Uterus (tissue), 4 donors: Measurements from ENCODE around the gene RAP1B. TPM values are rescaled to one million over a fixed set of nuclear protein-coding genes. Genes with fewer than 3 reads are reported as not detected.
A peak's percentile ranks its signal among the peaks of the same experiment; 100 is the strongest.

Experiments
- DNase-seq, 2 donors: peaks; one replicate each; pipeline ENCODE4 v3.0.0-alpha.2; 2019 to 2020
- H3K27ac ChIP-seq, 2 donors: fragments of 200-600 bp; sonication (generic); 1 replicate in 1 of 2; 2 replicates in 1 of 2; pipeline ENCODE4 v1.5.1; 2016 to 2018
- H3K27me3 ChIP-seq, 2 donors: fragments of 200-600 bp; sonication (generic); one replicate each; pipeline ENCODE4 v1.5.1; 2018 to 2019; ENCODE audit warnings: control low read depth in 1 of 2
- H3K36me3 ChIP-seq, 2 donors: fragments of 200-600 bp; sonication (generic); one replicate each; pipeline ENCODE4 v1.5.1; 2019; ENCODE audit warnings: control low read depth in 1 of 2
- H3K4me1 ChIP-seq, 2 donors: fragments of 200-600 bp; sonication (generic); one replicate each; pipeline ENCODE4 v1.5.1; 2018 to 2019; ENCODE audit warnings: control low read depth in 1 of 2
- H3K4me3 ChIP-seq, 2 donors: fragments of 200-600 bp; sonication (generic); 1 replicate in 1 of 2; 2 replicates in 1 of 2; pipeline ENCODE4 v1.5.1; 2018 to 2019; ENCODE audit warnings: mild to moderate bottlenecking in 1 of 2
- H3K9me3 ChIP-seq, 2 donors: fragments of 200-600 bp; sonication (generic); one replicate each; pipeline ENCODE4 v1.5.1; 2019; ENCODE audit warnings: control low read depth in 1 of 2
- CTCF ChIP-seq, 4 experiments: fragments of 200-600 bp in 2 of 4; fragments of 450-650 bp in 2 of 4; sonication (generic) in 2 of 4; IDR thresholded peaks; one replicate each; pipeline ENCODE4 v1.5.1; 2016 to 2019; ENCODE audit warnings: antibody characterized with exemption in 4 of 4, mild to moderate bottlenecking in 2 of 4, moderate library complexity in 1 of 4
- POLR2A ChIP-seq, 2 donors: fragments of 450-650 bp; IDR thresholded peaks; one replicate each; pipeline ENCODE4 v1.6.1; 2016; ENCODE audit warnings: antibody characterized with exemption in 2 of 2, mild to moderate bottlenecking in 1 of 2, moderate library complexity in 1 of 2
- intact Hi-C: fragments of 100-400 bp; cut with DNase I; formaldehyde crosslinking; loops from one replicate; pipeline ENCODE4 v1.15.1; 2023; ENCODE audit warnings: low total_unique reads
- total RNA-seq, 4 donors: library from RNA; depleted of rRNA in 3 of 4; stranded (reverse); fragments of >200 nt in 3 of 4; gene quantifications; one replicate each; pipeline versions ENCODE4 v1.1.0 to v1.2.4, GENCODE V29; 2014 to 2023
- donor health status: DM: yes; HTN: yes; CAD: no.

Gene RAP1B
- total RNA-seq, 4 donors from 2014 or later, result 166 to 257 (median 214) TPM

- no peak for TF ChIP-seq POLR2A (IDR thresholded peaks at IDR 0.05)
- TF ChIP-seq CTCF (IDR thresholded peaks at IDR 0.05), result no peak
- Histone ChIP-seq H3K4me1 (peaks cover 8 to 14% of the 10 kb centered on the region in 2 donors), H3K27me3 (no peaks in the 10 kb centered on the region), H3K27ac (peak overlapping the region; percentile 96), H3K36me3 (no peaks in the 10 kb centered on the region), H3K4me3 (peak overlapping the region in 1 of 2 donors; percentile 77), H3K9me3 (no peaks in the 10 kb centered on the region)
- no peak for DNase-seq
- intact Hi-C loops, result no loop called here
Measured at GRCh38 chr12:68613209-68613904, 2.7 kb downstream of the RAP1B start.

GRCh38 chr12:68614105-68614679 is 3.5 kb downstream of the RAP1B start:
- TF ChIP-seq POLR2A (IDR thresholded peaks at IDR 0.05) (no peak), CTCF (IDR thresholded peaks at IDR 0.05) (no peak)
- H3K27me3 ChIP-seq, result no peaks in the 10 kb centered on the region
- H3K36me3 ChIP-seq, result no peaks in the 10 kb centered on the region
- H3K4me3 ChIP-seq, result peak overlapping the region in 1 of 2 donors; percentile 1
- H3K27ac ChIP-seq, result peak overlapping the region in 1 of 2 donors; percentile 22
- H3K4me1 ChIP-seq, result peaks cover 8 to 14% of the 10 kb centered on the region in 2 donors
- intact Hi-C loops, result no loop called here
- no peak for DNase-seq
- H3K9me3 ChIP-seq, result no peaks in the 10 kb centered on the region

GRCh38 chr12:68614769-68615168 is 4.1 kb downstream of the RAP1B start:
- Histone ChIP-seq H3K4me3 (no peak overlapping the region), H3K27ac (no peak overlapping the region), H3K36me3 (no peaks in the 10 kb centered on the region), H3K9me3 (no peaks in the 10 kb centered on the region), H3K4me1 (peaks cover 8 to 14% of the 10 kb centered on the region in 2 donors), H3K27me3 (no peaks in the 10 kb centered on the region)
- TF ChIP-seq POLR2A (IDR thresholded peaks at IDR 0.05), result no peak
- TF ChIP-seq CTCF (IDR thresholded peaks at IDR 0.05), result no peak
- no peak for DNase-seq
- intact Hi-C loops, result no loop called here

GRCh38 chr12:68617160-68617926 is 6.6 kb downstream of the RAP1B start:
- no peak for DNase-seq
- H3K4me1 ChIP-seq, result peaks cover 13 to 14% of the 10 kb centered on the region in 2 donors
- intact Hi-C loops, result no loop called here
- no peaks in the 10 kb centered on the region for H3K27me3 ChIP-seq
- no peak overlapping the region for H3K4me3 ChIP-seq
- H3K36me3 ChIP-seq, result no peaks in the 10 kb centered on the region
- no peak overlapping the region for H3K27ac ChIP-seq
- TF ChIP-seq POLR2A (IDR thresholded peaks at IDR 0.05) (no peak), CTCF (IDR thresholded peaks at IDR 0.05) (no peak)
- no peaks in the 10 kb centered on the region for H3K9me3 ChIP-seq

- no peak for TF ChIP-seq CTCF (IDR thresholded peaks at IDR 0.05)
- H3K4me3 ChIP-seq, result no peak overlapping the region
- H3K36me3 ChIP-seq, result no peaks in the 10 kb centered on the region
- no peak for DNase-seq
- peaks cover 9 to 13% of the 10 kb centered on the region in 2 donors for H3K4me1 ChIP-seq
- no peaks in the 10 kb centered on the region for H3K9me3 ChIP-seq
- no peak overlapping the region for H3K27ac ChIP-seq
- H3K27me3 ChIP-seq, result no peaks in the 10 kb centered on the region
- intact Hi-C loops, result no loop called here
Measured at GRCh38 chr12:68619541-68619940, 8.8 kb downstream of the RAP1B start.
